HFFc6 (cell line): ENCODE measurements around the gene ADAM12. TPM values are rescaled to one million over a fixed set of nuclear protein-coding genes. Genes with fewer than 3 reads are reported as not detected.

Experiments
- DNase-seq: peaks from one replicate; pipeline ENCODE4 v3.0.0-alpha.2; 2018
- H3K27ac Mint-ChIP-seq: 2 replicates; pipeline ENCODE4 v1.8.0; 2020; ENCODE audit warnings: mild to moderate bottlenecking, mixed read lengths
- H3K27me3 Mint-ChIP-seq: 2 replicates; pipeline ENCODE4 v1.8.0; 2021; ENCODE audit warnings: mild to moderate bottlenecking, moderate library complexity, mixed read lengths; ENCODE audit not compliant: insufficient read depth
- H3K36me3 Mint-ChIP-seq: 2 replicates; pipeline ENCODE4 v1.8.0; 2021; ENCODE audit warnings: low read depth, mixed read lengths
- H3K4me1 Mint-ChIP-seq: 2 replicates; pipeline ENCODE4 v1.8.0; 2020; ENCODE audit warnings: low read depth, mixed read lengths
- H3K4me3 Mint-ChIP-seq: 2 replicates; pipeline ENCODE4 v1.8.0; 2020; ENCODE audit warnings: mild to moderate bottlenecking, moderate library complexity, mixed read lengths
- H3K9me3 Mint-ChIP-seq: 2 replicates; pipeline ENCODE4 v1.8.0; 2020; ENCODE audit warnings: mild to moderate bottlenecking, mixed read lengths
- total RNA-seq, 6 experiments: library from RNA; stranded (reverse); fragmentation: NEBNext Ultra II Directional; extraction: Animal tissue kit (Norgen Biotek cat#: 25700); gene quantifications; 2 replicates in 1 of 6; 3 replicates in 5 of 6; pipeline ENCODE4 v1.2.3, GENCODE V29; 2021
- TF ChIP-seq, protein P1 (sequence below): fragments of 200-600 bp; sonication (generic); IDR thresholded peaks from 2 replicates; pipeline ENCODE4 v1.5.0; 2021; ENCODE audit warnings: antibody characterized with exemption, mild to moderate bottlenecking

The ADAM12 gene
- total RNA-seq, 6 experiments from 2014 or later, result 7.5 to 12.5 (median 11.5) TPM

DNA sequence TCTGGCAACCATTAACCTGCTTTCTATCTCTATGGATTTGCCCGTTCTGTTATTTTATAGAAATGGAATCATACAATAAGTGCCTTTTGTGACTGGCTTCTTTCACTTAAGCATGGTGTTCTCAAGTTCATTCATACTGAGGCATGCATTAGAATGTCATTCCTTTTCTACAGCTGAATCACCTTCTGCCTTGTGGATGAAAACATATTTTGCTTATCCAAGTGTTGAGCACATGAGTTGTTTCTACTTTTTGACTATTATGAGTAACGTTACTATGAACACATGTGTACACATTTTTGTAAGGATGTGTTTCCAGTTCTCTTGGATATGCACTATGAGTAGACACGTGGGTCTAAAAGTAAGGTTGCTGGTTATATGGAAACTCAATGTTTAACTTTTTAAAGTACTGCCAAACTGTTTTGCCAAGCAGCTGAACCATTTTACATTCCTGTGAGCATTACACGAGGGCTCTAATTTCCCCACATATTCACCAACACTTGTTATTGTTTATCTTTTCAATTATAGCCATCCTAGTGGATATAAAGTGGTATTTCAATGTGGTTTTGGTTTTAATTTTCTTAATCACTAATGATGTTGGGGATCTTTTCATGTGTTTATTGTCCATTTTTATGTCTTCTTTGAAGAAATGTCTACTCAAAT lies 250.6 kb downstream of the ADAM12 start:
- Mint-ChIP-seq H3K9me3 (no peaks in the 10 kb centered on the region), H3K4me3 (no peak overlapping the region), H3K27ac (no peak overlapping the region), H3K27me3 (no peaks in the 10 kb centered on the region; the same call in 1 of the 2 replicates), H3K36me3 (peaks cover 4% of the 10 kb centered on the region; the same call in 1 of the 2 replicates), H3K4me1 (peaks cover 19% of the 10 kb centered on the region)
- TF ChIP-seq, protein P1, sequence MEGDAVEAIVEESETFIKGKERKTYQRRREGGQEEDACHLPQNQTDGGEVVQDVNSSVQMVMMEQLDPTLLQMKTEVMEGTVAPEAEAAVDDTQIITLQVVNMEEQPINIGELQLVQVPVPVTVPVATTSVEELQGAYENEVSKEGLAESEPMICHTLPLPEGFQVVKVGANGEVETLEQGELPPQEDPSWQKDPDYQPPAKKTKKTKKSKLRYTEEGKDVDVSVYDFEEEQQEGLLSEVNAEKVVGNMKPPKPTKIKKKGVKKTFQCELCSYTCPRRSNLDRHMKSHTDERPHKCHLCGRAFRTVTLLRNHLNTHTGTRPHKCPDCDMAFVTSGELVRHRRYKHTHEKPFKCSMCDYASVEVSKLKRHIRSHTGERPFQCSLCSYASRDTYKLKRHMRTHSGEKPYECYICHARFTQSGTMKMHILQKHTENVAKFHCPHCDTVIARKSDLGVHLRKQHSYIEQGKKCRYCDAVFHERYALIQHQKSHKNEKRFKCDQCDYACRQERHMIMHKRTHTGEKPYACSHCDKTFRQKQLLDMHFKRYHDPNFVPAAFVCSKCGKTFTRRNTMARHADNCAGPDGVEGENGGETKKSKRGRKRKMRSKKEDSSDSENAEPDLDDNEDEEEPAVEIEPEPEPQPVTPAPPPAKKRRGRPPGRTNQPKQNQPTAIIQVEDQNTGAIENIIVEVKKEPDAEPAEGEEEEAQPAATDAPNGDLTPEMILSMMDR, result peak; percentile 25; the same call in 1 of the 2 replicates
- no peak for DNase-seq

GRCh38 chr10:126135941-126136595 lies 252.2 kb downstream of the ADAM12 start:
- no peaks in the 10 kb centered on the region for H3K9me3 Mint-ChIP-seq
- H3K27me3 Mint-ChIP-seq, result no peaks in the 10 kb centered on the region; the same call in 1 of the 2 replicates
- DNase-seq, result no peak
- TF ChIP-seq, protein P1, result no peak
- peaks cover 4% of the 10 kb centered on the region; the same call in 1 of the 2 replicates for H3K36me3 Mint-ChIP-seq
- H3K4me1 Mint-ChIP-seq, result peaks cover 19% of the 10 kb centered on the region
- H3K4me3 Mint-ChIP-seq, result no peak overlapping the region
- no peak overlapping the region for H3K27ac Mint-ChIP-seq

DNA sequence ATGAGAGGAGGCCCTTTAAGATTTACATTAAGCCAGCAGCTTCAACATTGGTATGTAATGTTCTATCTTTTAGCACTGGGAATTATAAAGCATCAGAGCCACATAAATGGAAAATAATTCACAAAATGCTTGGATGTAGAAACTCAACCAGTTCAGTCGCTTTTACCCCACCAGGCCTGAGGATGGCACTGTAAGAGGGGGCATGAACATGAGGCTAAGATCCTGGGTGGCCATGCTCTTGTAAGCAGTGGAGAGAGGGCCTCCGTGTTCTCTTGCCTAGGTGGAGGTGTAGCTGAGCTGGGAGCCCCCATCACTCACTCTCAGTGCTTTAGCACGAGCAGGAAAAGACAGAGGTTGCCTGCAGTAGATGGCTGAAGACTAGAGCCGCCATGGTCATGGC lies 253.1 kb downstream of the ADAM12 start:
- Mint-ChIP-seq H3K9me3 (no peaks in the 10 kb centered on the region), H3K4me1 (peaks cover 23% of the 10 kb centered on the region), H3K27ac (no peak overlapping the region), H3K36me3 (peaks cover 4% of the 10 kb centered on the region; the same call in 1 of the 2 replicates), H3K27me3 (no peaks in the 10 kb centered on the region; the same call in 1 of the 2 replicates), H3K4me3 (no peak overlapping the region)
- TF ChIP-seq, protein P1, result peak; percentile 45
- DNase-seq, result no peak

DNA sequence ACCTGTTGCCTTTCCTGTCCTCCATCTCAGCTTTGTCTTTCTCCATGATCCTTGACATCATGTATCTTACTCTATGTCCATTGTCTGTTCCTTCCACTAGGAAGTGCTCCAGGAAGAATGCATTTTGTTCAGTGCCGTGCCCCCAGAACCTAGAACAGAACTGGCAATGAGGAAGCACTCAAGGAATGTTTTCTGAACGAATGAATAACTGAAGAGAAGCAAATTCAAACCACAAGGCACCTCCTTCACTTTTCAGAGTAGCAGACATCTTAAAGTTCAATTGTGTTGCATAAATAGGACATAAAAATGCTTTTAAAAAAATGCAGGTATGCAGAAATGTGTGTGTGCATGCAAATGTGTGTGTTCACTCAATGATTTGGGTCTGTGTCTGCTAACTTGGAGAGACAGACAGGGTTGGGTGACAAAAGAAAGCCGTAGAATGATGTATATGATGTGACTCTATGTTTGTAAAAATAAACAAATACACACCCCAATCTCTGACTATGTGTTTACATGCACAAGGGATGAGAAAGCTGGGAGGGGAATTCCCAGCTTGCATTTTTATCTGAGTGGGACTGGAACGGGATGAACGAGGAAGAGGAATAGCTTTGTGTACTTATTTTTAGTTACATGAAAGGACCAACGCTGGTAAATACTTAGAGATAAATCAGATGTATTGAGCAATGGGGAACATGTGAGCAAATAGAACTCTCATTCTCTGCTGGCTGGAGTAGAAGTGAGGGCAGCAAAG lies 254.2 kb downstream of the ADAM12 start:
- Mint-ChIP-seq H3K9me3 (no peaks in the 10 kb centered on the region), H3K27me3 (no peaks in the 10 kb centered on the region; the same call in none of the 2 replicates), H3K4me3 (peak overlapping the region; percentile 43; the same call in 1 of the 2 replicates), H3K4me1 (peaks cover 26% of the 10 kb centered on the region), H3K27ac (peak overlapping the region; percentile 74), H3K36me3 (peaks cover 4% of the 10 kb centered on the region; the same call in 1 of the 2 replicates)
- DNase-seq, result peak; percentile 75
- TF ChIP-seq, protein P1, result no peak

DNA sequence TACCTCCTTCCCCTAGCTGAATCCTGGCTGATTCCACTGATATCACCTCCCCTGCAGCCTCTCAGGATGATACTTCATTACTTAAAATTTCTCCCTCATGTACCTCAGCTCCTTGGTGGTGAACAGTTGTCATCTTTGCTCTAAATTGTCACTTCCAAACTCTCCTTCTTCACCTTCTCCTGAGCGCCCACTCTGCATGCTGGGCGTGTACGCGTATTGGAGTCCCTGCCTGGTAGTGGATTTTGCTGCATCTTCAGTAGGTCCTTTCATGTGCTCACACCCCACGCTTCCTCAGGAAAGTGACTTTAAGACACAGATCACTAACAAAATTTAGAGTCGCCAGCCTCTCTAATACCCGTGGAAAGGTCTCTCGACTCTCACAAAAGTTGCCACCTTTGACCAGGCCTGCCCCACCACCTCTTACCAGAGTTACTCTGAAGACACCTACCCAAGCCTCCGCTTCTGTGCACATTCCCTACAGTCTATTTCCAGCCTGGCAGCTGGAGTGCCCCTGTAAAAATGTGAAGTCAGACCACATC lies 255.1 kb downstream of the ADAM12 start:
- Mint-ChIP-seq H3K27me3 (peaks cover 4% of the 10 kb centered on the region), H3K27ac (no peak overlapping the region), H3K36me3 (peaks cover 4% of the 10 kb centered on the region), H3K4me1 (peaks cover 26% of the 10 kb centered on the region), H3K4me3 (no peak overlapping the region), H3K9me3 (no peaks in the 10 kb centered on the region)
- no peak for DNase-seq
- TF ChIP-seq, protein P1, result no peak
